CD4-positive, CD25-positive, alpha-beta regulatory T cell (primary cell): ENCODE measurements around the gene ANKRD34A. TPM values are rescaled to one million over a fixed set of nuclear protein-coding genes. Genes with fewer than 3 reads are reported as not detected.
A peak's percentile ranks its signal among the peaks of the same experiment; 100 is the strongest.
"Not testable (repeated sequence)": the region's sequence is repeated elsewhere in the genome, so short reads cannot be mapped to it uniquely, and the experiment has no call there.

Source experiments
- ATAC-seq, 2 donors: fragments of 150-1000 bp; cut with Tn5 transposase; one replicate each; pipeline ENCODE4 v1.10.0; 2021; ENCODE audit warnings: low read depth in 2 of 2, moderate number of reproducible peaks in 2 of 2, moderate library complexity in 1 of 2
- DNase-seq, 3 donors: peaks; one replicate each; pipeline versions ENCODE4 v3.0.0 to v3.0.0-alpha.2; 2012 to 2022; ENCODE audit warnings: mixed read lengths in 1 of 3
- H3K27ac ChIP-seq: one replicate; pipeline ENCODE4 v1.7.0; 2013; ENCODE audit warnings: mild to moderate bottlenecking, low read length; ENCODE audit not compliant: insufficient read depth, poor library complexity, severe bottlenecking
- H3K27me3 ChIP-seq: one replicate; pipeline ENCODE4 v1.7.0; 2013; ENCODE audit warnings: low read length; ENCODE audit not compliant: control insufficient read depth, insufficient read depth
- H3K36me3 ChIP-seq: one replicate; pipeline ENCODE4 v1.7.0; 2013; ENCODE audit warnings: mild to moderate bottlenecking, low read length, moderate library complexity; ENCODE audit not compliant: control insufficient read depth, insufficient read depth
- H3K4me1 ChIP-seq: 2 replicates; pipeline ENCODE4 v1.7.0; 2013; ENCODE audit warnings: mild to moderate bottlenecking, low read length; ENCODE audit not compliant: insufficient read depth, control insufficient read depth, poor library complexity, severe bottlenecking
- H3K4me3 ChIP-seq: one replicate; pipeline ENCODE4 v1.7.0; 2013; ENCODE audit warnings: low read depth, mild to moderate bottlenecking, low read length, moderate library complexity
- H3K9me3 ChIP-seq, 2 experiments: 1 replicate in 1 of 2; 2 replicates in 1 of 2; pipeline ENCODE4 v1.7.0; 2013; ENCODE audit warnings: low read length in 2 of 2, mild to moderate bottlenecking in 1 of 2, moderate library complexity in 1 of 2; ENCODE audit not compliant: control insufficient read depth in 2 of 2
- H3K27ac Mint-ChIP-seq, 3 donors: one replicate each; pipeline ENCODE4 v1.8.0; 2020 to 2022; ENCODE audit warnings: mild to moderate bottlenecking in 3 of 3, mixed read lengths in 3 of 3, moderate library complexity in 2 of 3
- H3K27me3 Mint-ChIP-seq: one replicate; pipeline ENCODE4 v1.8.0; 2022; ENCODE audit warnings: mild to moderate bottlenecking, mixed read lengths
- H3K36me3 Mint-ChIP-seq: one replicate; pipeline ENCODE4 v1.8.0; 2020; ENCODE audit warnings: mixed read lengths
- H3K4me1 Mint-ChIP-seq, 4 donors: one replicate each; pipeline ENCODE4 v1.8.0; 2020 to 2022; ENCODE audit warnings: mixed read lengths in 4 of 4, mild to moderate bottlenecking in 1 of 4
- H3K4me3 Mint-ChIP-seq, 4 donors: one replicate each; pipeline ENCODE4 v1.8.0; 2020 to 2022; ENCODE audit warnings: mild to moderate bottlenecking in 4 of 4, mixed read lengths in 4 of 4, moderate library complexity in 3 of 4
- H3K9me3 Mint-ChIP-seq, 7 donors: one replicate each; pipeline ENCODE4 v1.8.0; 2020 to 2022; ENCODE audit warnings: mixed read lengths in 7 of 7, mild to moderate bottlenecking in 3 of 7, moderate library complexity in 2 of 7
- polyA plus RNA-seq, 4 donors: library from polyadenylated mRNA; unstranded; fragments of 300-500 nt; fragmentation: Illumina TruSeq; gene quantifications; one replicate each; pipeline ENCODE4 v1.2.3, GENCODE V29; 2021
- total RNA-seq: library from RNA; stranded (reverse); gene quantifications from one replicate; pipeline ENCODE4 v1.2.3, GENCODE V29; 2022

ANKRD34A gene
- total and polyA plus RNA-seq, 5 donors from 2014 or later, result 0.07 to 1.6 (median 0.35) TPM

GRCh38 chr1:145935708-145936107 lies 28.7 kb downstream of the ANKRD34A start:
- Mint-ChIP-seq H3K36me3 (peaks cover 25% of the 10 kb centered on the region), H3K4me1 (peaks cover 14 to 25% (median 23%) of the 10 kb centered on the region in 4 donors), H3K27ac (peak overlapping the region in 1 of 3 donors; percentile 60), H3K4me3 (peak overlapping the region in 1 of 4 donors; percentile 64), H3K9me3 (no peaks in the 10 kb centered on the region), H3K27me3 (no peaks in the 10 kb centered on the region)
- DNase-seq (no peak), ATAC-seq (no peak)
- H3K9me3 ChIP-seq, result no peaks in the 10 kb centered on the region
- H3K4me3 ChIP-seq, result no peak overlapping the region
- H3K36me3 ChIP-seq, result peaks cover 24% of the 10 kb centered on the region
- peaks cover 16% of the 10 kb centered on the region for H3K4me1 ChIP-seq
- H3K27me3 ChIP-seq, result no peaks in the 10 kb centered on the region
- no peak overlapping the region for H3K27ac ChIP-seq

GRCh38 chr1:145932522-145933009 lies 31.8 kb downstream of the ANKRD34A start:
- Mint-ChIP-seq H3K4me1 (peaks cover 16 to 38% (median 27%) of the 10 kb centered on the region in 4 donors), H3K36me3 (peaks cover 22% of the 10 kb centered on the region), H3K27ac (peak overlapping the region; percentile 88 to 95 (median 95)), H3K4me3 (peak overlapping the region; percentile 76 to 88 (median 82))
- not testable (repeated sequence) for H3K27me3 ChIP-seq, H3K9me3 Mint-ChIP-seq, ATAC-seq, H3K27me3 Mint-ChIP-seq, H3K9me3 ChIP-seq
- peaks cover 24% of the 10 kb centered on the region for H3K4me1 ChIP-seq
- H3K4me3 ChIP-seq, result peak overlapping the region; percentile 43
- peaks cover 23% of the 10 kb centered on the region for H3K36me3 ChIP-seq
- H3K27ac ChIP-seq, result peak overlapping the region; percentile 69
- DNase-seq, result peak in 2 of 3 donors; percentile 35 to 54

- DNase-seq, result peak in 1 of 3 donors; percentile 40
- ATAC-seq, result no peak
- Histone ChIP-seq H3K4me1 (peaks cover 30% of the 10 kb centered on the region), H3K4me3 (peak overlapping the region; percentile 96), H3K27ac (peak overlapping the region; percentile 98), H3K9me3 (no peaks in the 10 kb centered on the region), H3K36me3 (peaks cover 14% of the 10 kb centered on the region), H3K27me3 (no peaks in the 10 kb centered on the region)
- peak overlapping the region in 2 of 4 donors; percentile 74 to 85 for H3K4me3 Mint-ChIP-seq
- no peaks in the 10 kb centered on the region for H3K27me3 Mint-ChIP-seq
- H3K4me1 Mint-ChIP-seq, result peaks cover 8 to 35% (median 24%) of the 10 kb centered on the region in 4 donors
- H3K9me3 Mint-ChIP-seq, result no peaks in the 10 kb centered on the region
- peak overlapping the region in 2 of 3 donors; percentile 89 to 97 for H3K27ac Mint-ChIP-seq
- peaks cover 11% of the 10 kb centered on the region for H3K36me3 Mint-ChIP-seq
These were observed 36.3 kb downstream of the ANKRD34A start for GRCh38 chr1:145927916-145928643.

GRCh38 chr1:145927063-145927886 lies 37.1 kb downstream of the ANKRD34A start, which contains the start of gene RBM8A:
Gene RBM8A (minus strand): TSS chr1:145927484. CDS start chr1:145927426, 58 bp downstream.
- H3K4me3 Mint-ChIP-seq, result peak within 1 kb of the TSS in 1 of 4 donors; percentile 74
- peak; percentile 97 to 99 for ATAC-seq
- peak; percentile 93 to 99 (median 97) for DNase-seq
- H3K27me3 Mint-ChIP-seq, result no peaks in the 10 kb centered on the region
- Histone ChIP-seq H3K36me3 (peaks cover 22% of the 10 kb centered on the region), H3K4me3 (peak within 1 kb of the TSS; percentile 96), H3K4me1 (peaks cover 25% of the 10 kb centered on the region), H3K27ac (peak within 1 kb of the TSS; percentile 98), H3K9me3 (no peaks in the 10 kb centered on the region), H3K27me3 (no peaks in the 10 kb centered on the region)
- peaks cover under 1 to 29% (median 16%) of the 10 kb centered on the region in 4 donors for H3K4me1 Mint-ChIP-seq
- peaks cover 11% of the 10 kb centered on the region for H3K36me3 Mint-ChIP-seq
- H3K9me3 Mint-ChIP-seq, result no peaks in the 10 kb centered on the region
- peak within 1 kb of the TSS in 2 of 3 donors; percentile 89 to 97 for H3K27ac Mint-ChIP-seq

GRCh38 chr1:145926686-145927062 lies 37.7 kb downstream of the ANKRD34A start:
- H3K4me1 ChIP-seq, result peaks cover 20% of the 10 kb centered on the region
- no peak overlapping the region for H3K27ac Mint-ChIP-seq
- peak overlapping the region; percentile 96 for H3K4me3 ChIP-seq
- H3K27me3 ChIP-seq, result no peaks in the 10 kb centered on the region
- H3K9me3 Mint-ChIP-seq, result no peaks in the 10 kb centered on the region
- H3K36me3 ChIP-seq, result peaks cover 23% of the 10 kb centered on the region
- no peaks in the 10 kb centered on the region for H3K9me3 ChIP-seq
- DNase-seq (peak in 1 of 3 donors; percentile 41), ATAC-seq (no peak)
- H3K4me3 Mint-ChIP-seq, result no peak overlapping the region
- peaks cover 0 to 27% (median 13%) of the 10 kb centered on the region in 4 donors for H3K4me1 Mint-ChIP-seq
- no peaks in the 10 kb centered on the region for H3K27me3 Mint-ChIP-seq
- H3K36me3 Mint-ChIP-seq, result peaks cover 10% of the 10 kb centered on the region
- H3K27ac ChIP-seq, result peak overlapping the region; percentile 98

GRCh38 chr1:145922266-145922665 lies 42.1 kb downstream of the ANKRD34A start:
- Mint-ChIP-seq H3K4me1 (peaks cover 6 to 42% (median 31%) of the 10 kb centered on the region in 4 donors), H3K27ac (peak overlapping the region in 1 of 3 donors; percentile 71), H3K9me3 (no peaks in the 10 kb centered on the region), H3K27me3 (peaks cover 4% of the 10 kb centered on the region), H3K4me3 (peak overlapping the region in 1 of 4 donors; percentile 27), H3K36me3 (peaks cover 8% of the 10 kb centered on the region)
- ATAC-seq, result no peak
- Histone ChIP-seq H3K4me3 (no peak overlapping the region), H3K27me3 (no peaks in the 10 kb centered on the region), H3K4me1 (peaks cover 35% of the 10 kb centered on the region), H3K9me3 (no peaks in the 10 kb centered on the region), H3K36me3 (peaks cover 23% of the 10 kb centered on the region), H3K27ac (no peak overlapping the region)
- DNase-seq, result no peak

- not testable (repeated sequence) for ATAC-seq
- H3K36me3 Mint-ChIP-seq, result peaks cover 10% of the 10 kb centered on the region
These were observed 44.1 kb downstream of the ANKRD34A start for GRCh38 chr1:145920297-145920696.

More at GRCh38 chr1:145920297-145920696, 44.1 kb downstream of the ANKRD34A start:
- peak overlapping the region in 1 of 3 donors; percentile 48 for H3K27ac Mint-ChIP-seq
- H3K27ac ChIP-seq, H3K4me3 ChIP-seq, H3K9me3 ChIP-seq, H3K9me3 Mint-ChIP-seq, H3K27me3 Mint-ChIP-seq, H3K27me3 ChIP-seq, DNase-seq: not testable (repeated sequence)
- H3K4me1 Mint-ChIP-seq, result peaks cover 16 to 49% (median 36%) of the 10 kb centered on the region in 4 donors
- peaks cover 24% of the 10 kb centered on the region for H3K4me1 ChIP-seq
- H3K36me3 ChIP-seq, result peaks cover 25% of the 10 kb centered on the region
- peak overlapping the region; percentile 94 to 98 (median 96) for H3K4me3 Mint-ChIP-seq
